AG04450 (cell line): ENCODE data around the gene ADAMTS18. TPM values are rescaled to one million over a fixed set of nuclear protein-coding genes. Genes with fewer than 3 reads are reported as not detected.

ENCODE experiments used
- CTCF ChIA-PET: fragments of 300-600, 350-600 bp; formaldehyde crosslinking; extraction: SDS; loops from one replicate; lab custom pipeline; 2022; ENCODE audit warnings: antibody characterized with exemption, inconsistent platforms; lab: Charles Lee
- POLR2A ChIA-PET: fragments of 350-600 bp; formaldehyde crosslinking; extraction: SDS; loops from one replicate; lab custom pipeline; 2021; ENCODE audit warnings: antibody characterized with exemption, inconsistent platforms; lab: Yijun Ruan, JAX
- DNase-seq: peaks from one replicate; pipeline ENCODE4 v3.0.0-alpha.2; 2011; ENCODE audit warnings: low read depth, low spot score
- H3K27ac ChIP-seq: one replicate; pipeline ENCODE4 v1.5.1; 2012; ENCODE audit warnings: low read depth, low read length, control low read depth
- H3K27me3 ChIP-seq: one replicate; pipeline ENCODE4 v1.6.0; 2012; ENCODE audit warnings: low read length; ENCODE audit not compliant: control insufficient read depth, insufficient read depth
- H3K4me3 ChIP-seq: 2 replicates; pipeline ENCODE4 v1.5.1; 2011; ENCODE audit warnings: mild to moderate bottlenecking, low read depth, low read length, control low read depth
- H3K9me3 ChIP-seq: 2 replicates; pipeline ENCODE4 v1.5.1; 2012; ENCODE audit warnings: low read length; ENCODE audit not compliant: control insufficient read depth, insufficient read depth
- polyA plus RNA-seq: library from polyadenylated mRNA; depleted of rRNA; stranded (reverse); fragments of >200 nt; gene quantifications from 2 replicates; pipeline ENCODE4 v1.2.3, GENCODE V29; 2011; rRNA removed
- TF ChIP-seq, protein P1 (sequence below): IDR thresholded peaks from 2 replicates; pipeline ENCODE4 v1.5.1; 2011; ENCODE audit warnings: low read depth, low read length, control low read depth, inconsistent platforms

Gene ADAMTS18
- polyA plus RNA-seq, 1 experiment = not detected

DNA sequence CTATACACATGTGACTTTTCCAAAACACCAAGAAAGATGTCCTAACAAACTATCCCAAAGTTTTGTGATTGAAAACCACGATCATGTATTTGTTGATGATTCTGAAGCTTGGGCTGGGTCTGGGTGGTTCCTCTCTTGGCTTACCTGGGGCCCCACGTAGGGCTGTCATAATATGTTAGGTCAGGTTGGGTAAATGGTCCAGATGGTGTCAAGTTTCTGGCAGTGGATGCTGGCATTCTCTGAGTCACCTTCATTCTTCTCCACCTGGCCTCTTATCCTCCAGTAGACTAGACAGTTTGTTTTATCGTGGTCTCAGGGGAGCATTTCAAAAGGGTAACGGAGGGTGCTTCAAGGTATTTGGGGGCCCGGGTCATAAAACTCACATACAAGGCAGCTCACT is 196.2 kb downstream of the ADAMTS18 start:
- Histone ChIP-seq H3K27me3 (no peaks in the 10 kb centered on the region), H3K4me3 (no peak overlapping the region), H3K27ac (no peak overlapping the region), H3K9me3 (no peaks in the 10 kb centered on the region)
- CTCF ChIA-PET = interaction anchor here (0.6 to 7.1 kb wide), 2 partner anchors 24 to 347 kb away, joined by 3 to 213 read pairs; no protein-coding TSS in a partner anchor
- POLR2A ChIA-PET = no interaction called here
- DNase-seq = no peak
- TF ChIP-seq, protein P1, sequence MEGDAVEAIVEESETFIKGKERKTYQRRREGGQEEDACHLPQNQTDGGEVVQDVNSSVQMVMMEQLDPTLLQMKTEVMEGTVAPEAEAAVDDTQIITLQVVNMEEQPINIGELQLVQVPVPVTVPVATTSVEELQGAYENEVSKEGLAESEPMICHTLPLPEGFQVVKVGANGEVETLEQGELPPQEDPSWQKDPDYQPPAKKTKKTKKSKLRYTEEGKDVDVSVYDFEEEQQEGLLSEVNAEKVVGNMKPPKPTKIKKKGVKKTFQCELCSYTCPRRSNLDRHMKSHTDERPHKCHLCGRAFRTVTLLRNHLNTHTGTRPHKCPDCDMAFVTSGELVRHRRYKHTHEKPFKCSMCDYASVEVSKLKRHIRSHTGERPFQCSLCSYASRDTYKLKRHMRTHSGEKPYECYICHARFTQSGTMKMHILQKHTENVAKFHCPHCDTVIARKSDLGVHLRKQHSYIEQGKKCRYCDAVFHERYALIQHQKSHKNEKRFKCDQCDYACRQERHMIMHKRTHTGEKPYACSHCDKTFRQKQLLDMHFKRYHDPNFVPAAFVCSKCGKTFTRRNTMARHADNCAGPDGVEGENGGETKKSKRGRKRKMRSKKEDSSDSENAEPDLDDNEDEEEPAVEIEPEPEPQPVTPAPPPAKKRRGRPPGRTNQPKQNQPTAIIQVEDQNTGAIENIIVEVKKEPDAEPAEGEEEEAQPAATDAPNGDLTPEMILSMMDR = no peak

DNA sequence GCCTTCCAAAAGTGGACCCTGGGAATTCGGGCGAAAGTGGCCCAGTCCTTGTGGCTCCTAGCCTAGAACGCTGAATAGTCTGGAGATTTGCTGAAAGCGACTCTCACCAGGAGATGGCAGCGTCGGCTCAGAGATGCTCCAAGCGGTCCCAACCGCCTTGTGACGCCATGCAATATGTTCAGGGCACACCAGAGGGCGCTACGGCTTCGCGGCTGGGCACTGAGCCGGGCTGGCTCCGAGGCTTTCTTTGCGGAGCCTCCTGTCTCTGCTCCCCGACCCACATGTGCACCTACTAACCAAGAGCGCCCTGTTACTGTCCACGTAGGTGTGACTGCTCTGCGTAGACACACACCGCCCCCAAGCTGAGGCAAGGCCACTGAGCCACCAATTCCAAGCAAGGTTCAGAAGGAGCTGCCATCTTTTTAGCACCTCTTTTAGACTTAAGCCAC is 198.7 kb downstream of the ADAMTS18 start:
- Histone ChIP-seq H3K9me3 (no peaks in the 10 kb centered on the region), H3K27me3 (no peaks in the 10 kb centered on the region), H3K27ac (no peak overlapping the region), H3K4me3 (peak overlapping the region; percentile 17; the same call in 1 of the 2 replicates)
- TF ChIP-seq, protein P1 = peak; percentile 100
- ChIA-PET POLR2A (no interaction called here), CTCF (interaction anchor here (0.6 to 7.1 kb wide), 23 partner anchors 11 to 1504 kb away, joined by 3 to 213 read pairs (median 4); partner anchors contain the start of gene WWOX)
- DNase-seq = peak; percentile 65

DNA sequence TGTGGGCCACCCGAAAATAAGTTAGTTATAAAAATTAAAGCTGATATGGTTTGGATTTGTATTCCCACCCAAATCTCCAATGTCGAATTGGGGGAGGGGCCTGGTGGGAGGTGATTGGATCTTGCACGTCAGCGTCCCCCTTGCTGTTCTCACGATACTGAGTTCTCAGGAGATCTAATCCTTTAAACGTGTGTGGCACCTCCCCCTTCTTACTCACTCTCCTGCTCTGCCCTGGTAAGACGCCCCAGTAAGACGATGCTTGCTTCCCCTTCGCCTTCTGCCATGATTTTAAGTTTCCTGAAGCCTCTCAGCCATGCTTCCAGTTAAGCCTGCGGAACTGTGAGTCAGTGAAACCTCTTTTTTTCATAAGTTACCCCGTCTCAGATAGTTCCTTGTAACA is 200.2 kb downstream of the ADAMTS18 start:
- ChIA-PET CTCF (interaction anchor here (0.8 to 7.1 kb wide), 6 partner anchors 10 to 769 kb away, joined by 3 to 213 read pairs (median 6); no protein-coding TSS in a partner anchor), POLR2A (no interaction called here)
- Histone ChIP-seq H3K4me3 (no peak overlapping the region), H3K27me3 (no peaks in the 10 kb centered on the region), H3K9me3 (no peaks in the 10 kb centered on the region), H3K27ac (no peak overlapping the region)
- TF ChIP-seq, protein P1 = no peak
- no peak for DNase-seq

DNA sequence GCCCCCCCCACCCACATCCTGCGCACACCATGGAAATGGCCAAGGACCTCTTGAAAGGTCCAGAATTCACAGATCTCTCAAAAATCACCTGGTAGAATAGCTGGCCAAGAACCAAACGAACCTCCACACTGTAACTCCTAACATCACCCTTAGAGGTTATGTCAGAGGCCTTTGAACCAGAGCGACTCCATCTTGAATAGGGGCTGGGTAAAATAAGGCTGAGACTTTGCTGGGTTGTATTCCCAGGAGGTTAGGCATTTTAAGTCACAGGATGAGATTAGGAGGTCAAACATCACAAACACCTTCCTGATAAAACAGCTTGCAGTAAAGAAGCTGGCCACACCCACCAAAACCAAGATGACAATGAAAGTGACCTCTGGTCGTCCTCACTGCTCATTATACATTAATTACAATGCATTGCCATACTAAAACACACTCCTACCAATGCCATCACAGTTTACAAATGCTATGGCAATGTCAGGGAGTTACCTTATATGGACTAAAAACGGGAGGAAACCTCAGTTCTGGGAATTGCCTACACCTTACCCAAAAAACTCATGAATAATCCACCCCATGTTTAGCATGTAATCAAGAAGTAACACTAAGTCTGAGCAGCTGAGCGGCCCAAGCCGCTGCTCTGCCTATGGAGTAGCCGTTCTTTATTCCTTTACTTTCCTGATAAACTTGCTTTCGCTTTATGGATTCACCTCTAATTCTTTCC is 200.9 kb downstream of the ADAMTS18 start:
- ChIA-PET CTCF (interaction anchor here (0.6 to 7.1 kb wide), 4 partner anchors 177 to 426 kb away, joined by 3 to 213 read pairs (median 7); no protein-coding TSS in a partner anchor), POLR2A (no interaction called here)
- Histone ChIP-seq H3K27me3 (peaks cover 3% of the 10 kb centered on the region), H3K4me3 (no peak overlapping the region), H3K9me3 (no peaks in the 10 kb centered on the region), H3K27ac (no peak overlapping the region)
- DNase-seq = no peak
- TF ChIP-seq, protein P1 = no peak

Other genes starting within 250 kb of the ADAMTS18 start
- gene MON1B, start 243.8 kb downstream of the ADAMTS18 start, polyA plus RNA-seq = 10.9 and 14.4 TPM in 2 replicates
- 0.10 and 0.15 TPM in 2 replicates for gene SYCE1L, start 235.6 kb downstream of the ADAMTS18 start, polyA plus RNA-seq